Ishikawa (cell line): Measurements from ENCODE around the gene CCDC57.

Experiments used
- CEBPB ChIP-seq: IDR thresholded peaks from 2 replicates; pipeline ENCODE4 v1.6.1; 2012
- CREB1 ChIP-seq: IDR thresholded peaks from 2 replicates; pipeline ENCODE4 v1.6.1; 2012; ENCODE audit warnings: low read depth
- EP300 ChIP-seq: IDR thresholded peaks from 2 replicates; pipeline ENCODE4 v1.6.1; 2012; ENCODE audit warnings: borderline replicate concordance
- MAX ChIP-seq: IDR thresholded peaks from 2 replicates; pipeline ENCODE4 v1.6.1; 2012
- NFIC ChIP-seq: IDR thresholded peaks from 2 replicates; pipeline ENCODE4 v1.6.1; 2012
- RAD21 ChIP-seq: IDR thresholded peaks from 2 replicates; pipeline ENCODE4 v1.6.1; 2012; ENCODE audit warnings: low read depth
- REST ChIP-seq: IDR thresholded peaks from 2 replicates; pipeline ENCODE4 v1.6.1; 2012; ENCODE audit warnings: low read depth, mild to moderate bottlenecking
- TAF1 ChIP-seq: IDR thresholded peaks from 2 replicates; pipeline ENCODE4 v1.6.1; 2012; ENCODE audit warnings: low read depth, mild to moderate bottlenecking
- USF1 ChIP-seq: IDR thresholded peaks from 2 replicates; pipeline ENCODE4 v1.6.1; 2012
- YY1 ChIP-seq: IDR thresholded peaks from 2 replicates; pipeline ENCODE4 v1.6.1; 2012; ENCODE audit warnings: low read depth
- ZBTB7A ChIP-seq: IDR thresholded peaks from 2 replicates; pipeline ENCODE4 v1.6.1; 2012; ENCODE audit warnings: low read depth

- no peak for TF ChIP-seq CEBPB
- no peak for TF ChIP-seq EP300
- TF ChIP-seq USF1: no peak
- no peak for TF ChIP-seq REST
- no peak for TF ChIP-seq TAF1
- no peak for TF ChIP-seq MAX
- TF ChIP-seq YY1: no peak
- no peak for TF ChIP-seq CREB1
- no peak for TF ChIP-seq RAD21
- 0 out of 2 replicates have a peak, but pooled peaks have one; percentile 19 for TF ChIP-seq NFIC
- 0 out of 2 replicates have a peak, but pooled peaks have one; percentile 1 for TF ChIP-seq ZBTB7A
These were observed 22.6 kb upstream of the CCDC57 start for GRCh38 chr17:82235056-82235774.
